SJCRH30 (cell line): ENCODE results near the gene NIN. TPM values are rescaled to one million over a fixed set of nuclear protein-coding genes. Genes with fewer than 3 reads are reported as not detected.

Source experiments
- DNase-seq, 2 experiments: peaks; one replicate each; pipeline ENCODE4 v3.0.0-alpha.2; 2015 to 2020
- H3K27ac ChIP-seq: fragments of 250-450 bp; sonication (Bioruptor Pico); 2 replicates; pipeline ENCODE4 v1.5.1; 2020; ENCODE audit warnings: mild to moderate bottlenecking, moderate library complexity
- H3K27me3 ChIP-seq: fragments of 250-450 bp; sonication (Bioruptor Pico); 2 replicates; pipeline ENCODE4 v1.5.1; 2020; ENCODE audit warnings: mild to moderate bottlenecking, moderate library complexity
- H3K36me3 ChIP-seq: fragments of 250-450 bp; sonication (Bioruptor Pico); 2 replicates; pipeline ENCODE4 v1.5.1; 2020; ENCODE audit warnings: mild to moderate bottlenecking, moderate library complexity
- H3K4me1 ChIP-seq: fragments of 250-450 bp; sonication (Bioruptor Pico); 2 replicates; pipeline ENCODE4 v1.5.1; 2020; ENCODE audit warnings: mild to moderate bottlenecking, moderate library complexity
- H3K4me3 ChIP-seq: fragments of 250-450 bp; sonication (Bioruptor Pico); 2 replicates; pipeline ENCODE4 v1.5.1; 2020; ENCODE audit warnings: mild to moderate bottlenecking, moderate library complexity
- H3K9me3 ChIP-seq: fragments of 250-450 bp; sonication (Bioruptor Pico); replicated peaks from 2 replicates; pipeline ENCODE4 v1.5.1; 2020; ENCODE audit warnings: mild to moderate bottlenecking, moderate library complexity
- total RNA-seq: library from RNA; depleted of rRNA; stranded (reverse); fragments of >200 nt; shearing (Covaris generic); gene quantifications from 2 replicates; pipeline ENCODE4 v1.2.3, GENCODE V29; 2014

The NIN gene
- total RNA-seq, 1 experiment from 2014 or later, result 34.3 TPM

DNA sequence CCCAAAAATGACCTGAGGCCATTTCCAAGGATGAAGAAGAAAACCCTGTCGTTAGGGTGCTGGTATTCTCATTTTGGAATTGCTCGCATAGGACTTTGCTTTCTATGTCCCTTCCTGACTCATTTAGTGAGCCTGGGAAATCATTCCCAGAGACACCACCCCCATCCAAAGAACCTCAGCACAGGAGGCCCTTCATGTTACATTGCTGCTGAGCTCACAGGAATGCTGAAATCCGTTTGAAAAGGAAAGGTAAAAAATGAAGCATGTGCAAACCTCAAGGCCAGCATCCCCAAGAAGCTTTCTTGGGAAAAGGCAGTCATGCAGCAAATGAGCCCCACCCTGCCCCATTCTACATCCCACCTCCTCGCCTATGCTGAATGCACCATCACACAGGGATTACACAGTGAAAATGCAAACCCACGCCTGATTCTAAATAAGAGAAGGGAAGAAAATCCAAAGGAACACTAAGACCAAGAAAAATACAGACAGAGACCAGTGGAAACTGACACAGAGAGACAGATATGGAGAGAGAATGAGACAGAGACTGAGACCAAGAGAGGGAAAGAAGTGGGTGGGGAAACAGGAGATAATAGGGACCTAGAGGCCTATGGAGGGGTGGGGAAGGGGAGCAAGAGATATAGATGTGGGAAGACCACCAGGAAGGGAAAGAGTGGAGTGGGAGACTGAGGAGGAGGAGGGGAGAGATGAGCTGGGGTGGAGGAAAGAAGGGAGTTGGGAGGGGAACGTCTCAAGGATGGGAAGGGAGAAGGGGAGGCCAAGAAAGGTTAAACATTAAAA, 33.5 kb downstream of the NIN start:
- Histone ChIP-seq H3K27me3 (no peaks in the 10 kb centered on the region), H3K27ac (no peak overlapping the region), H3K9me3 (no peaks in the 10 kb centered on the region), H3K4me3 (no peak overlapping the region), H3K4me1 (0 out of 2 replicates have a peak, but pooled peaks cover 4% of the 10 kb centered on the region), H3K36me3 (no peaks in the 10 kb centered on the region)
- DNase-seq, result no peak

DNA sequence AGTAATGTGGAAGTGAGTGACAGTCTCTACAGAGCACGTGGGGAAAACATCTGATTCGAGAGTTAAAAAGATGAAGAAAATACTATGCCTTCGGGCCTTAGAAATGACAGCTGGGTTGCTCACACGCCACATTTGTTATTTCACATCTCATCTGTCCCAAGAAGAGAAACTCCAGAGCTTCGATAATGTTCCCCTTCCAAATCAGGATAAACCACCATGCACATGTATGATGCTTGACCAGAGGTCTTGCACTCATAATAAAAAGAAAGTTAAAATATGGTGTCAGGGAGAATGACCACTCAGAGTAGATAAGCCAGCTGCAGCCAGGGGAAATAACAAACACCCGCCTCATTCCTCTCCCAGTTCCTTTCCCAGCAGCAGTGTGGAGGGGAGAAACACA, 34.6 kb downstream of the NIN start:
- peak in 1 of 2 experiments; percentile 7 for DNase-seq
- peaks cover 3% of the 10 kb centered on the region; the same call in 1 of the 2 replicates for H3K36me3 ChIP-seq
- no peaks in the 10 kb centered on the region for H3K9me3 ChIP-seq

DNA sequence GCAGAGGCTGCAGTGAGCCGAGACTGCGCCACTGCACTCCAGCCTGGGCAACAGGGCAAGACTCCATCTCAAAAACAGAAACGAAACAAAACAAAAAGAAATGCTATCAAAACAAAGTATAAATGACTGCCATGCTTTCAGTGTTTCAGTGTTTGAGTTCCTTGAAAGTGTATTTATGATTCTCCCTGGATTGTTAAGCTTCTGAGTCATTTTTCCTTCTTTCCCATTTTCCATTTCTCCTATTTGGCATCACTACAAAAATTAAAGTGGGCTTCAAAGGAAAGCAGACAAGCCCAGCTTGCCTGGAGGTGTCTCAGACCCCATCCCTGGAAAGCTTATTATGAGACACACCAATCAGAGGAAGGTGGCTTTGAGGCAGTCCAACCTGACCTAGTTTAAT, 35.1 kb downstream of the NIN start:
- no peak overlapping the region for H3K27ac ChIP-seq
- H3K4me3 ChIP-seq, result no peak overlapping the region
- no peaks in the 10 kb centered on the region for H3K27me3 ChIP-seq
- H3K36me3 ChIP-seq, result peaks cover 3% of the 10 kb centered on the region; the same call in 1 of the 2 replicates
- H3K4me1 ChIP-seq, result 0 out of 2 replicates have a peak, but pooled peaks cover 4% of the 10 kb centered on the region
- H3K9me3 ChIP-seq, result no peaks in the 10 kb centered on the region
- no peak for DNase-seq

More for the DNA sequence above, 34.6 kb downstream of the NIN start:
- no peaks in the 10 kb centered on the region for H3K27me3 ChIP-seq
- H3K4me1 ChIP-seq, result 0 out of 2 replicates have a peak, but pooled peaks cover 4% of the 10 kb centered on the region
- no peak overlapping the region for H3K4me3 ChIP-seq
- no peak overlapping the region for H3K27ac ChIP-seq

DNA sequence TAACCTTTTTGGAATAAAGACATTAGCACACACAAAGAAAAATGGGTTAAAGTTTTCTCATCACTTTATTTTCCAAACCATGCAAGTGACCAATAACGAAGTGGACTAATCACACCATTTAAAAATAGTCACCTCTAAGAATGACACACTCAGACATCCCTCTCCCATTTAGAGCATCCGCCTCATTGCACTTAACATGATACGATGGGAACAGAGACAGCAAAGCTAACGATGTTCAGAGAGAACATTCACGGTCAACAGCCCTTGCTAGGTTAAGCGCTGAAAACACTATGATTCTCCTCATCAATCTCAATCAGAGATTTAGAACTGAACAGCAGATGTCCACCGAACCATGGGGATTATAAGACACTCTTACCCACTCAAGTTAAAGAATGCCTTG, 35.8 kb downstream of the NIN start:
- no peak for DNase-seq
- H3K27ac ChIP-seq, result no peak overlapping the region

DNA sequence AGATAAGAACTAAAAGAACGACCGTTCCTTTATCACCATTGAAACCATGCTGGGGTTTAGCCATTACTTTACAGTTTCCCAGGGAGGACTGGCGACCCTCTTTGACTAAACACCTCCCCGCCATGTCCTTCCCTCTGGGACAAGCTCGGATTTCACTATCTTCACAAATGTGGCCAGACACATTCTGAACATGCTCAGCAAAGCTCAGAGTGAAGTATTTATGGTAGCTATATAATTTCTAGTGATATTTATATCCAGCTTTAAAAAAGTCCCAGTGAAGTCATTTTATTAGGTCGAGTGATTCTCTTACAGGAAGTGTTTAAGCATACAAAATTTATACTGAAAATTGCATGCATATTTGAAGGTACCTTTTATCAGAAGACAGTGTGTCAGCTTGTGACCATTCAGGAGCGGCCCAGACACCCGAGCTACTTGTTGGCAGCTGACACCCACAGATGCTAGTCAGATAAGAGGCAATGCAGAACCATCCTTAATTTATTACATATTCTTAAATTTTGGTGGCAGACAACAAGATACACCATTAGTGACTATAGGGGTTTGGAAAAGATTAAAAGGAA, 36.8 kb downstream of the NIN start:
- Histone ChIP-seq H3K4me1 (0 out of 2 replicates have a peak, but pooled peaks cover 4% of the 10 kb centered on the region), H3K4me3 (no peak overlapping the region), H3K9me3 (no peaks in the 10 kb centered on the region), H3K27me3 (no peaks in the 10 kb centered on the region), H3K27ac (no peak overlapping the region), H3K36me3 (peaks cover 7% of the 10 kb centered on the region; the same call in 1 of the 2 replicates)
- DNase-seq, result peak; percentile 11 to 12

More for the DNA sequence above, 35.8 kb downstream of the NIN start:
- Histone ChIP-seq H3K27me3 (no peaks in the 10 kb centered on the region), H3K36me3 (peaks cover 5% of the 10 kb centered on the region; the same call in 1 of the 2 replicates), H3K4me1 (0 out of 2 replicates have a peak, but pooled peaks cover 4% of the 10 kb centered on the region), H3K4me3 (no peak overlapping the region), H3K9me3 (no peaks in the 10 kb centered on the region)

DNA sequence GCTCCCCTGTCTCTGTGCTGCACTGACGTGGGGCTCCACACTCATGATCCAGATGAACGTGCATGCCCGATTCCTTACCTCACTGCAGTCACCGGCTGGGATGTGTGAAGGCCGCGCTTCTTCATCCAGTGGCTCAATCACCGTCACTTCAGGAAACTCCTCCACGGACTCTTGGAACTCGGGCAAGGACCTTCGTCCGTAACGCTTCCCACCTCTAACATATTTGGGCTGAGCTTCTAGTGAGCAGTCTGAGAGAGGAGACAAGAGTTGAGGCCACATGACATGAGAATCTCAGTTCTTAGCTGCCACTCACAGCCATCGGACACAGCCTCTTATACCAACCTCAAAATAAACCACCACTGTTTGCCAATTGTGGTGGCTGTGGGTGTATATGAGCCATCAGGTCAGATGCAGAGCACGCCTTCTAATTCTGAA, 38.3 kb downstream of the NIN start:
- no peak overlapping the region for H3K27ac ChIP-seq
- H3K4me1 ChIP-seq, result 0 out of 2 replicates have a peak, but pooled peaks cover 4% of the 10 kb centered on the region
- H3K9me3 ChIP-seq, result no peaks in the 10 kb centered on the region
- no peak overlapping the region for H3K4me3 ChIP-seq
- no peak for DNase-seq
- no peaks in the 10 kb centered on the region for H3K27me3 ChIP-seq
- H3K36me3 ChIP-seq, result peaks cover 9% of the 10 kb centered on the region

DNA sequence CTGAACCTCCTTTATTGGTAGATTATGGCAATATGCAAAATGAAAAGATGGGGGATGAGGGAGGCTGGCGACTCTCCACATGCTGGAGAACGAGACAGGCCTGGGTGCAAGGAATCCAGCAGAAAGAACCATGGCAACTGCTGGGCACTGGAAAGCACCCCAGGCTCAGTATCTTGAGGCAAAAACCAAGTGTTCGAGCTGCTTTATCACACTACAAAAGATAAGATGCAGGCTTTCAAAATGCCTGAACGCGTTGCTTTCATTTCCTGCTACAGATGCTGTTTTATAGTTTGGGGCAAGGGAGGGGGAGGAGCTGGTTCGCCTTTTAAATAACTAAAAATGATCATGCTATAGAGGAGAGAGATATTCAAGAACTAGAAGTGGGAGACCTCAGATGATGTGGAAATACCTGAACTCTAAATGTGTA, 38.9 kb downstream of the NIN start:
- no peak for DNase-seq
- no peak overlapping the region for H3K27ac ChIP-seq
- no peaks in the 10 kb centered on the region for H3K9me3 ChIP-seq
- no peaks in the 10 kb centered on the region for H3K27me3 ChIP-seq
- 0 out of 2 replicates have a peak, but pooled peaks cover 4% of the 10 kb centered on the region for H3K4me1 ChIP-seq
- H3K36me3 ChIP-seq, result peaks cover 13% of the 10 kb centered on the region
- no peak overlapping the region for H3K4me3 ChIP-seq

DNA sequence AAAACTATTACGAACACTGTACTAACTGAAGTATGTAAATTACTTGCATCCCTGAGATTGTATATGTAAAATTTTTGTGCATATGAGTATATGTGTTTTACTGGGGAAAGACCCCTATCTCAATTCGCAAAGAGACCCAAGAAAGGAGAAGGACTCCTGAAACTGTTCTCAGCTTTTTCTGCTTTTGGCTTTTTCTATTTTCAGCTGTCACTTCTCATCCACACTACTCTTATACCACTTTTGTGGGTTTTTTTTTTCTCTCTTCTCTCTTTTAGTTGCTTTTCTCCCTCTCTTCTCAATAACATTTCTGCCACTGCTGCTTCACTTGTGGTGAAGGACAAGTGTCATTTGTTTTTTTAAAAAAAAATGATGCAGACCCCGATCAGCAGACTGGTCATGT, 39.8 kb downstream of the NIN start:
- Histone ChIP-seq H3K27me3 (no peaks in the 10 kb centered on the region), H3K36me3 (peaks cover 13% of the 10 kb centered on the region), H3K4me1 (0 out of 2 replicates have a peak, but pooled peaks cover 4% of the 10 kb centered on the region), H3K4me3 (no peak overlapping the region), H3K27ac (no peak overlapping the region), H3K9me3 (no peaks in the 10 kb centered on the region)
- no peak for DNase-seq

DNA sequence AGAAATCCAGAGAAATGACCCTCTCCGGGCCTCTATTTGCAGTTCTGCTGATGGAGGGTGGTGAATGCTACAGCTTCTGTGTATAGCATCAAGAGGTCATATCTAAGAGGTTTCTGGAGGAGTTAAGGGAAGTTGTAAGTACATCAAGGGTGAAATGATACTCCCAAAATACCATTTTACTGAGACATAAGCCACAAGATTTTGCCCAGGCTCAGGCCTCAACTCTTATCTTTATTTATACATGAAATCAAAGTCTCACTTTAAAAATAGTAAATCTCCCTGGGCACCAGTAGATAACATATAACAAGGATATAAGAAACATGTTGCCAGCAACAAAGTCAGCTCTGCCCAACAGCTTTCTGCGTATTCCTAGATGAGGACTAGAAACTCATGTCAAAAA, 40.4 kb downstream of the NIN start:
- no peak overlapping the region for H3K27ac ChIP-seq
- H3K36me3 ChIP-seq, result peaks cover 13% of the 10 kb centered on the region
- no peak for DNase-seq
- H3K9me3 ChIP-seq, result no peaks in the 10 kb centered on the region
- H3K27me3 ChIP-seq, result no peaks in the 10 kb centered on the region
- no peak overlapping the region for H3K4me3 ChIP-seq
- H3K4me1 ChIP-seq, result 0 out of 2 replicates have a peak, but pooled peaks cover 4% of the 10 kb centered on the region

DNA sequence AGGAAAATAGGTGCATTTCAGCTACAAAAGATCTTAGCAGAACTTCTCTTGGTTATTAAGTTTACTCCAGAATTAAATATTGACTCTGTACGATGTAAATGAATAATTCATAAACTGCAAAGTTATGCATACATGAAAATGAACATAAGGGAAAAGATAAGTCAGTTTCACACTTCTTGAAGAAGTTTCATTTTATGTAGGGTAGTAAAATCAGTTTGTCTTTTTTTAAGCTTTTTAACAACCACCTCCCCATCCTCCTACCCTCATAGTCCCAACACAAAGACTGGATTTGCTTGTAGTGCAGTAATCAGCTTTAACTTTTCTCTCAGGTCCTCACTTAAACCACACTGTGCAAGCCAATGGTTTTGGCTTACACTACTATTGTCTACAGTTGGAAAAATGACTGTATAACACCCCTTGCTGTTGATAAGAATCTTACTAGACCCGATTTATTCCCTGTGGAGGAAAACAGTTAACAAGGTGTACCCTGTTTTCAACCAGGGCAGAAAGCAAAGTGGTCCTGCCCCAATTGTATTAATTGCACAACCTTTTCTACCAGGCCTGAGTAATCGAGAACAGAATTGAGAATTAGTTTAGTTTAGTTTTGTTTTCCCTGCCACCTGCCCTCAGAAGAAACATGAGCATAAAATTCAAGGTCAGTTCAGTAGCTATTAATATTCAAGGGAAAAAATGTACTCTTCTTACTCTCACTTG, 44.1 kb downstream of the NIN start:
- H3K36me3 ChIP-seq, result peaks cover 16% of the 10 kb centered on the region
- H3K27ac ChIP-seq, result no peak overlapping the region
- H3K4me1 ChIP-seq, result no peaks in the 10 kb centered on the region
- no peak for DNase-seq
- H3K9me3 ChIP-seq, result no peaks in the 10 kb centered on the region
- no peak overlapping the region for H3K4me3 ChIP-seq
- H3K27me3 ChIP-seq, result no peaks in the 10 kb centered on the region

DNA sequence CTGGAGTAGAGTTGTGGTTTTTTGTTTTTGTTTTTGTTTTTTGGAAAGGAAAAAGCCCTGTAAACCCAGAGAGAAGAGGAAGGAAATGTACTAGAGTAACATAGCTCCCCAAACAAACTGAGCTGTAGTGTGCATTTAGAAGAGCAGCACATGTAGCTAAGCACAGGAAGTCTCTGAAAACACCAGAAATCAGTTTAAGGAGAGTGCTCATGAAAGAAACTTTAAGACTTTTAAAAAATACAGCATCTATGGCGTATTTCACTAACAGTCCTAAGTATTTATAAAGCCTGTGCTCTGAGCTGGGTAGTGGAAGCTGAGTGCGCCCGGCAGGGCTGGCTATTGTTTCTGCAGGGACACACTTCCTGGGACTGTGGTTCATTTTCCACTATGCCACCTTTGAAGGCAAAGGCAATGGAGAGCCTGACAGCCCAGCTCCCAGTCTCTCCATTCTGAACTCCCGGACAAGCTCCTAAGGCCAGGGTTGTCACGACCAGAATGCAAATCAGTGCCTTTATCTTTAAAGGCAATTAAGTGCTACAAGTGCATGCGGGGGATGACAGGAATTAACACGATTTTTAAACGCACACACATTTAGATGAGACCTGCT, 45.4 kb downstream of the NIN start:
- Histone ChIP-seq H3K4me1 (no peaks in the 10 kb centered on the region), H3K27me3 (no peaks in the 10 kb centered on the region), H3K27ac (no peak overlapping the region), H3K4me3 (no peak overlapping the region), H3K36me3 (peaks cover 14% of the 10 kb centered on the region), H3K9me3 (no peaks in the 10 kb centered on the region)
- no peak for DNase-seq

DNA sequence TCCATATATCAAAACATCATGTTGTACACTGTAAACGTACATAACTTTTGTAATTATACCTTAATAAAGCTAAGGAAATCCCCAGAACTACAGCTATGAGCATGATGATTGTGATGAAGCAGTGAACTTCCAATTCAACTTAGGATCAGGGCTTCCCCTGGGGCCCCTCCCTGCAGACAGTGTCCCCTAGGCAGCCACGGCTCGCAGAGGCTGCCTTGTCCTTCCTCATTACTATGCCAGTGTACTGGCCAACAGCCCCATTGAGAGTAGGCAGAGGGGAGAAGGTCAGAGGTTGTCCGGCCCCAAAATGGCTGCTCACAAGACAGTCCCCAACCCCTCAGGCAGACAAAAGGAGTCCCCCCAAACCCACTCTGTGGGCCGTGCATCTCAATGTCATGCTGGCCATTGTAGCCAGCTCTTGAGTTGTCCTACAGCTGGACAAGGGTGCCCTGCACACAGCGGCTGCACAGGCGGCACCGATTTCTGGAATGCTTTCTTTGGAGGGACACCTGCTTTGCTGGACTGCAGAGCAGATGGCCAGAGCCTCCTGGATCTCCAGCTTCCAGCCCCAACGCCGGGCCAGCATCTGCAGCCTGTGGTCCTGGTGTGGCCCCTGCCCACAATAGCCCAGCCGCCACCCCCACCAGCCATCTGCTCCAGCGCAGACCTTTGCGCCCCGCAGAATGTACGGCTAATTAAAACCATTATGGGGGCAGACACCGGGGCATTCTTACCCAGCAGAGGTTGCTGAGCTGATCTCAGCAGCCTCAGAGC, 46.1 kb downstream of the NIN start:
- Histone ChIP-seq H3K4me1 (no peaks in the 10 kb centered on the region), H3K27ac (no peak overlapping the region), H3K36me3 (peaks cover 10% of the 10 kb centered on the region; the same call in 1 of the 2 replicates), H3K9me3 (no peaks in the 10 kb centered on the region), H3K4me3 (no peak overlapping the region), H3K27me3 (no peaks in the 10 kb centered on the region)
- DNase-seq, result no peak

DNA sequence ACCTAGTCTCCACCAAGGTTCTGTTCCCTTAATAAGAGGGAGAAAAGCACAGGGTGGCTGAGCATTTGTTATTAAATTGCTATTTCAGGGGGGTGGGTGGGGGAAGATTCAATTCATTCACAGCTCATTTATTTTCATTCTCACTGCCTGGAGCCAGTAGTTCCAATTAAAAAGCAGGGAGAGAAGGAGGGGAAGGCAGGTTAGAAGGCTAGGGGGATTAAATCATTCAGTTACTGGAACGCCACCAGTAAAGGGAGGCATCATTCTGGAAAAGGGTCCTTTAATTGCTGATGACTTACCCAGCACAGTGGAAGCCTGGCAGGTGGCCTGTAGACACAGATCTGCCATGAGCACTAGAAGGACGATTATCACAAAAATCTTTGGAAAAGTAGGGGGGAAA, 47.4 kb downstream of the NIN start:
- Histone ChIP-seq H3K27me3 (no peaks in the 10 kb centered on the region), H3K36me3 (peaks cover 10% of the 10 kb centered on the region; the same call in 1 of the 2 replicates), H3K27ac (no peak overlapping the region), H3K9me3 (no peaks in the 10 kb centered on the region), H3K4me3 (no peak overlapping the region), H3K4me1 (no peaks in the 10 kb centered on the region)
- no peak for DNase-seq

DNA sequence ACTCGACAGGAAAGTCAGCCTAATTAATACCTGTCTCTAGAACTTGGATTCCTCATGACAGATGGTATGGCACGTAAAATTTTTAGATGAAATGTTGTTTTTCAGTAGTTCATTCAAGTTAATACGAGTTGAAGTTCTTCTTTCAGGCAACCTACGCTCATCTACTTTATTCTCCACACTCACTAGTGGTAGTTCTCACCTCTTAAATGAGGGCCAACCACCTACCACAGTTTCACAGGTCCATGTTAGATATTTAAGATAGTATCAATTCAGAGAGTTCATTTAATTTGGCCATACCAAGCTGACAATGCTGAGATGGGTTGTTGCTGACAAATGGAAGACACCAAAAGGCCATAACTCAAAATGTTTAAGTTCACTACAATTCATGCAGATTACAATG, 50.6 kb downstream of the NIN start:
- H3K36me3 ChIP-seq, result 0 out of 2 replicates have a peak, but pooled peaks cover 4% of the 10 kb centered on the region
- no peaks in the 10 kb centered on the region for H3K9me3 ChIP-seq
- H3K27me3 ChIP-seq, result no peaks in the 10 kb centered on the region
- H3K27ac ChIP-seq, result no peak overlapping the region
- H3K4me1 ChIP-seq, result peaks cover 19% of the 10 kb centered on the region
- no peak overlapping the region for H3K4me3 ChIP-seq
- no peak for DNase-seq
